ENCODE results near the gene FAM222B. TPM values are rescaled to one million over a fixed set of nuclear protein-coding genes. Genes with fewer than 3 reads are reported as not detected.
A peak's percentile ranks its signal among the peaks of the same experiment; 100 is the strongest.

Gene FAM222B
- total and polyA plus RNA-seq, 9 of the 15 experiments (the other 6 are each of a cell fraction or from before 2014, with no cell fraction given) = 4.0 to 34.6 (median 7.5) TPM

GRCh38 chr17:28744104-28744971, 98.3 kb downstream of the FAM222B start (continued):
- no peak for TF ChIP-seq ZNF311 (CRISPR knock-in tag; IDR thresholded peaks at IDR 0.05)
- no peak for TF ChIP-seq ZNF830 (CRISPR knock-in tag; IDR thresholded peaks at IDR 0.05)
- TF ChIP-seq MTA2 (IDR thresholded peaks at IDR 0.05; ENCODE audit: low read depth) = 0 out of 2 replicates have a peak, but pooled peaks have one; percentile 14
- TF ChIP-seq ZSCAN29 (IDR thresholded peaks at IDR 0.05) = no peak
- no peak for TF ChIP-seq MECOM (CRISPR knock-in tag; IDR thresholded peaks at IDR 0.05)
- peak; percentile 75 for TF ChIP-seq RBM39 (optimal IDR thresholded peaks at IDR 0.05; ENCODE audit: low read depth, low read length)
- TF ChIP-seq ZNF512 (tag; IDR thresholded peaks at IDR 0.05) = no peak
- no peak for TF ChIP-seq POLR3G (IDR thresholded peaks at IDR 0.05; ENCODE audit: extremely low read depth, insufficient read length, insufficient replicate concordance)
- TF ChIP-seq ZBTB2 (IDR thresholded peaks at IDR 0.05) = peak; percentile 49; the same call in 1 of the 2 replicates
- TF ChIP-seq E2F4 (CRISPR knock-in tag; IDR thresholded peaks at IDR 0.05; ENCODE audit: low read depth) = peak; percentile 53; the same call in 1 of the 2 replicates
- TF ChIP-seq KAT8 (IDR thresholded peaks at IDR 0.05; ENCODE audit: low read depth) = no peak
- TF ChIP-seq FOXP1 (CRISPR knock-in tag; IDR thresholded peaks at IDR 0.05) = peak; percentile 96
- no peak for TF ChIP-seq ZNF146 (CRISPR knock-in tag; IDR thresholded peaks at IDR 0.05; ENCODE audit: unreplicated experiment)
- TF ChIP-seq ARID4B (CRISPR knock-in tag; IDR thresholded peaks at IDR 0.05) = peak; percentile 57; the same call in 1 of the 2 replicates
- TF ChIP-seq USF1 (CRISPR knock-in tag; IDR thresholded peaks at IDR 0.05) = no peak
- TF ChIP-seq JUN (IDR thresholded peaks at IDR 0.05; ENCODE audit: borderline replicate concordance, low read depth, low read length) = no peak; the same call in 1 of the 2 replicates
- TF ChIP-seq JUN (CRISPR knock-in tag; IDR thresholded peaks at IDR 0.05; ENCODE audit: borderline replicate concordance) = 0 out of 2 replicates have a peak, but pooled peaks have one; percentile 69
- peak; percentile 93 for TF ChIP-seq NR3C1 (CRISPR knock-in tag; IDR thresholded peaks at IDR 0.05)

Data from K562 (cell line).